GM23338 (cell line): Measurements from ENCODE around the gene PGAP1. TPM values are rescaled to one million over a fixed set of nuclear protein-coding genes. Genes with fewer than 3 reads are reported as not detected.

Experiments
- ATAC-seq: fragments of 200-7000 bp; cut with Tn5 transposase; 3 replicates; pipeline ENCODE4 v1.9.1; 2020
- DNase-seq: peaks from one replicate; pipeline ENCODE4 v3.0.0-alpha.2; 2015; ENCODE audit warnings: low spot score
- H2AFZ ChIP-seq: fragments of 200-600 bp; sonication (generic); 2 replicates; pipeline ENCODE4 v1.8.0; 2016; ENCODE audit warnings: antibody characterized with exemption, mild to moderate bottlenecking, moderate library complexity
- H3F3A ChIP-seq: fragments of 200-600 bp; sonication (generic); replicated peaks from 2 replicates; pipeline ENCODE4 v1.8.0; 2017; ENCODE audit warnings: antibody characterized with exemption, mixed run types, low read depth
- H3K27ac ChIP-seq: fragments of 200-600 bp; sonication (generic); 2 replicates; pipeline ENCODE4 v1.6.1; 2016; ENCODE audit warnings: low read depth
- H3K27me3 ChIP-seq: fragments of 200-600 bp; sonication (generic); 2 replicates; pipeline ENCODE4 v1.8.0; 2016; ENCODE audit warnings: mild to moderate bottlenecking, mixed run types, moderate library complexity; ENCODE audit not compliant: insufficient read depth
- H3K36me3 ChIP-seq: fragments of 200-600 bp; sonication (generic); 2 replicates; pipeline ENCODE4 v1.8.0; 2016; ENCODE audit warnings: mild to moderate bottlenecking; ENCODE audit not compliant: insufficient read depth
- H3K4me1 ChIP-seq: fragments of 200-600 bp; sonication (generic); 2 replicates; pipeline ENCODE4 v1.8.0; 2016; ENCODE audit warnings: mild to moderate bottlenecking, moderate library complexity; ENCODE audit not compliant: insufficient read depth
- H3K4me2 ChIP-seq: fragments of 200-600 bp; sonication (generic); 2 replicates; pipeline ENCODE4 v1.7.1; 2017; ENCODE audit warnings: mixed run types
- H3K4me3 ChIP-seq: fragments of 200-600 bp; sonication (generic); 2 replicates; pipeline ENCODE4 v1.6.1; 2016; ENCODE audit warnings: mixed run types
- H3K79me2 ChIP-seq: fragments of 200-600 bp; sonication (generic); replicated peaks from 2 replicates; pipeline ENCODE4 v1.8.0; 2017; ENCODE audit warnings: mild to moderate bottlenecking; ENCODE audit not compliant: insufficient read depth
- H3K9me2 ChIP-seq: fragments of 200-600 bp; sonication (generic); 2 replicates; pipeline ENCODE4 v1.8.0; 2017; ENCODE audit not compliant: insufficient read depth
- H4K20me1 ChIP-seq: fragments of 200-600 bp; sonication (generic); replicated peaks from 2 replicates; pipeline ENCODE4 v1.8.0; 2017; ENCODE audit warnings: mild to moderate bottlenecking; ENCODE audit not compliant: insufficient read depth
- H3K27ac Mint-ChIP-seq: 2 replicates; pipeline ENCODE4 v1.8.0; 2020; ENCODE audit warnings: inconsistent platforms, mild to moderate bottlenecking, moderate library complexity, mixed read lengths
- H3K27me3 Mint-ChIP-seq: 3 replicates; pipeline ENCODE4 v1.8.0; 2022; ENCODE audit warnings: low read depth, mild to moderate bottlenecking, moderate library complexity, mixed read lengths, inconsistent platforms; ENCODE audit not compliant: insufficient read depth, poor library complexity
- H3K36me3 Mint-ChIP-seq: 3 replicates; pipeline ENCODE4 v1.8.0; 2021; ENCODE audit warnings: low read depth, mild to moderate bottlenecking, inconsistent platforms, moderate library complexity, mixed read lengths
- H3K4me1 Mint-ChIP-seq: 3 replicates; pipeline ENCODE4 v1.8.0; 2020; ENCODE audit warnings: mild to moderate bottlenecking, inconsistent platforms, mixed read lengths
- H3K4me3 Mint-ChIP-seq: 3 replicates; pipeline ENCODE4 v1.8.0; 2021; ENCODE audit warnings: moderate library complexity, mild to moderate bottlenecking, inconsistent platforms, mixed read lengths
- H3K9me3 Mint-ChIP-seq: 3 replicates; pipeline ENCODE4 v1.8.0; 2020; ENCODE audit warnings: moderate library complexity, mild to moderate bottlenecking, inconsistent platforms, mixed read lengths
- CTCF ChIP-seq, 2 experiments: fragments of 200-600 bp in 1 of 2; sonication (generic) in 1 of 2; conservative IDR thresholded peaks; 2 replicates each; pipeline versions ENCODE4 v1.5.1 to v1.6.1; 2016 to 2017; ENCODE audit warnings: antibody characterized with exemption in 2 of 2, low read depth in 2 of 2, mild to moderate bottlenecking in 2 of 2, moderate library complexity in 1 of 2
- EZH2 ChIP-seq: fragments of 200-600 bp; sonication (generic); IDR thresholded peaks from one replicate; pipeline ENCODE4 v1.8.0; 2017; ENCODE audit warnings: antibody characterized with exemption, mild to moderate bottlenecking, low read depth; ENCODE audit not compliant: unreplicated experiment
- ZNF331 ChIP-seq: fragments of 250-450 bp; sonication (Bioruptor Pico); IDR thresholded peaks from 2 replicates; pipeline ENCODE4 v1.5.0; 2020; ENCODE audit warnings: low read depth, mild to moderate bottlenecking, moderate library complexity
- ZNF462 ChIP-seq: fragments of 250-450 bp; sonication (Bioruptor Pico); IDR thresholded peaks from 2 replicates; pipeline ENCODE4 v1.5.0; 2020; ENCODE audit warnings: mild to moderate bottlenecking, moderate library complexity
- polyA plus RNA-seq: library from polyadenylated mRNA; unstranded; fragments of >200 nt; fragmentation: Nextera tagmentation; extraction: Ambion mirVana; gene quantifications from 2 replicates; pipeline ENCODE4 v1.2.1, GENCODE V29; 2016
- total RNA-seq: library from RNA; depleted of rRNA; stranded (reverse); fragments of >200 nt; shearing (Covaris generic); gene quantifications from 2 replicates; pipeline ENCODE4 v1.2.3, GENCODE V29; 2014

Gene PGAP1
- total and polyA plus RNA-seq, 2 experiments from 2014 or later = 9.8 to 26.5 TPM

- no peak for ATAC-seq
- peak overlapping the region; percentile 86 for H3K27ac ChIP-seq
- Mint-ChIP-seq H3K27ac (peak overlapping the region; percentile 94; the same call in 1 of the 2 replicates), H3K4me1 (peaks cover 2% of the 10 kb centered on the region; the same call in 2 of the 3 replicates), H3K9me3 (no peaks in the 10 kb centered on the region), H3K36me3 (peaks cover 17% of the 10 kb centered on the region; the same call in 2 of the 3 replicates), H3K27me3 (peaks cover 3% of the 10 kb centered on the region), H3K4me3 (peak overlapping the region; percentile 96)
- H3F3A ChIP-seq = no peaks in the 10 kb centered on the region
- no peaks in the 10 kb centered on the region; the same call in 1 of the 2 replicates for H3K27me3 ChIP-seq
- TF ChIP-seq CTCF (conservative IDR thresholded peaks at IDR 0.05; ENCODE audit: low read depth in 2 of 2) (no peak), ZNF331 (CRISPR knock-in tag) (no peak), ZNF462 (no peak), EZH2 (no peak)
- H3K4me3 ChIP-seq = peak overlapping the region; percentile 69
- peak overlapping the region; percentile 96 for H2AFZ ChIP-seq
- H3K79me2 ChIP-seq = peaks cover 7% of the 10 kb centered on the region
- H4K20me1 ChIP-seq = no peaks in the 10 kb centered on the region
- peaks cover 5% of the 10 kb centered on the region; the same call in 1 of the 2 replicates for H3K4me1 ChIP-seq
- H3K9me2 ChIP-seq = no peaks in the 10 kb centered on the region
- peaks cover 20% of the 10 kb centered on the region for H3K36me3 ChIP-seq
- no peak for DNase-seq
- peak overlapping the region; percentile 93 for H3K4me2 ChIP-seq
Measured at GRCh38 chr2:196798980-196799379, 127.5 kb downstream of the PGAP1 start.
